H1 (cell line): ENCODE data around the gene VWA1. TPM values are rescaled to one million over a fixed set of nuclear protein-coding genes. Genes with fewer than 3 reads are reported as not detected.

ENCODE experiments used
- CTCF ChIA-PET: fragments of 300-600 bp; sonication (Branson Sonifier 250); formaldehyde crosslinking; loops from one replicate; lab custom pipeline; 2021; ENCODE audit not compliant: partially characterized antibody; lab: Charles Lee
- POLR2A ChIA-PET: fragments of 300-600 bp; sonication (Branson Sonifier 250); formaldehyde crosslinking; loops from one replicate; lab custom pipeline; 2021; ENCODE audit warnings: inconsistent platforms; ENCODE audit not compliant: partially characterized antibody; lab: Charles Lee
- DNase-seq, 2 experiments: peaks; one replicate each; pipeline versions ENCODE4 v3.0.0 to v3.0.0-alpha.2; 2010 to 2022; ENCODE audit warnings: low spot score in 2 of 2, low read depth in 1 of 2, mixed read lengths in 1 of 2
- FAIRE-seq: peaks from 2 replicates; lab custom pipeline; 2011; peaks lifted over from hg19 to GRCh38; lab: Jason Lieb, UNC
- H2AFZ ChIP-seq: 2 replicates; pipeline ENCODE4 v1.8.1; 2012; ENCODE audit warnings: low read length, inconsistent platforms
- H2AK5ac ChIP-seq: 2 replicates; pipeline ENCODE4 v1.6.1; 2013; ENCODE audit warnings: low read depth, low read length
- H2BK120ac ChIP-seq: replicated peaks from 2 replicates; pipeline ENCODE3; 2013; ENCODE audit warnings: low read depth, low read length, inconsistent platforms
- H2BK12ac ChIP-seq: 2 replicates; pipeline ENCODE4 v1.6.1; 2013; ENCODE audit warnings: low read depth, low read length
- H2BK15ac ChIP-seq: 2 replicates; pipeline ENCODE4 v1.6.1; 2013; ENCODE audit warnings: low read length
- H2BK20ac ChIP-seq: 2 replicates; pipeline ENCODE4 v1.6.1; 2013; ENCODE audit warnings: low read length
- H2BK5ac ChIP-seq: 2 replicates; pipeline ENCODE4 v1.6.1; 2013; ENCODE audit warnings: low read depth, low read length
- H3K14ac ChIP-seq: 2 replicates; pipeline ENCODE4 v1.6.1; 2013; ENCODE audit warnings: inconsistent platforms; ENCODE audit not compliant: insufficient read length
- H3K18ac ChIP-seq: 2 replicates; pipeline ENCODE4 v1.6.1; 2013; ENCODE audit warnings: low read length; ENCODE audit errors: extremely low read depth
- H3K23ac ChIP-seq: 2 replicates; pipeline ENCODE4 v1.6.1; 2013; ENCODE audit warnings: inconsistent platforms; ENCODE audit not compliant: insufficient read length
- H3K23me2 ChIP-seq: 2 replicates; pipeline ENCODE4 v1.6.1; 2013; ENCODE audit warnings: low read depth, low read length
- H3K27ac ChIP-seq: 2 replicates; pipeline ENCODE4 v1.6.1; 2011; ENCODE audit warnings: low read depth, low read length, inconsistent platforms
- H3K27me3 ChIP-seq, 4 experiments: replicated peaks in 1 of 4; 1 replicate in 1 of 4; 2 replicates in 3 of 4; pipeline versions ENCODE4 v1.6.1 to v1.8.1; 2011 to 2013; ENCODE audit warnings: low read length in 3 of 4, mild to moderate bottlenecking in 3 of 4, inconsistent platforms in 2 of 4, mixed read lengths in 2 of 4, moderate library complexity in 1 of 4; ENCODE audit not compliant: control insufficient read depth in 3 of 4, insufficient read depth in 3 of 4; ENCODE audit errors: extremely low read depth in 1 of 4
- H3K36me3 ChIP-seq, 4 experiments: 2 replicates each; pipeline versions ENCODE4 v1.6.1 to v1.8.1; 2011 to 2013; ENCODE audit warnings: mild to moderate bottlenecking in 4 of 4, low read length in 3 of 4, moderate library complexity in 2 of 4, control low read depth in 1 of 4, inconsistent platforms in 1 of 4; ENCODE audit not compliant: insufficient read depth in 4 of 4, control insufficient read depth in 2 of 4
- H3K4ac ChIP-seq: replicated peaks from 2 replicates; pipeline ENCODE3; 2013; ENCODE audit warnings: low read length, low read depth, mixed read lengths, inconsistent platforms; ENCODE audit not compliant: insufficient read length
- H3K4me1 ChIP-seq, 4 experiments: replicated peaks in 1 of 4; 1 replicate in 1 of 4; 2 replicates in 3 of 4; pipeline versions ENCODE4 v1.6.1 to v1.8.1; 2011 to 2013; ENCODE audit warnings: low read length in 3 of 4, inconsistent platforms in 2 of 4, mixed read lengths in 1 of 4; ENCODE audit not compliant: insufficient read depth in 4 of 4, control insufficient read depth in 3 of 4
- H3K4me2 ChIP-seq, 2 experiments: 2 replicates each; pipeline versions ENCODE4 v1.6.1 to v1.8.1; 2011 to 2013; ENCODE audit warnings: low read depth in 2 of 2, low read length in 2 of 2, control low read depth in 1 of 2, inconsistent platforms in 1 of 2, mild to moderate bottlenecking in 1 of 2; ENCODE audit not compliant: insufficient read depth in 1 of 2
- H3K4me3 ChIP-seq, 4 experiments: fragments of 200-600, 300-600 bp in 1 of 4; sonication (generic), shearing (Covaris generic), sonication (Bioruptor Twin) in 1 of 4; 2 replicates each; pipeline versions ENCODE4 v1.5.1 to v1.8.1; 2011 to 2016; ENCODE audit warnings: low read length in 4 of 4, low read depth in 3 of 4, control low read depth in 2 of 4, inconsistent platforms in 2 of 4, mild to moderate bottlenecking in 2 of 4, mixed read lengths in 1 of 4, moderate library complexity in 1 of 4; ENCODE audit not compliant: insufficient read depth in 2 of 4; ENCODE audit errors: extremely low read depth in 1 of 4
- H3K56ac ChIP-seq: replicated peaks from 2 replicates; pipeline ENCODE3; 2013; ENCODE audit warnings: low read depth, mild to moderate bottlenecking, mixed read lengths, low read length, inconsistent platforms; ENCODE audit not compliant: insufficient read length
- H3K79me1 ChIP-seq: 2 replicates; pipeline ENCODE4 v1.6.1; 2013; ENCODE audit warnings: low read depth, low read length, control low read depth
- H3K79me2 ChIP-seq, 2 experiments: 2 replicates each; pipeline versions ENCODE4 v1.6.1 to v1.8.1; 2012 to 2013; ENCODE audit warnings: low read length in 2 of 2, mild to moderate bottlenecking in 2 of 2, inconsistent platforms in 1 of 2; ENCODE audit not compliant: insufficient read depth in 2 of 2, control insufficient read depth in 1 of 2
- H3K9ac ChIP-seq, 4 experiments: replicated peaks in 1 of 4; 1 replicate in 1 of 4; 2 replicates in 3 of 4; pipeline versions ENCODE4 v1.6.1 to v1.8.1; 2011 to 2013; ENCODE audit warnings: low read depth in 3 of 4, low read length in 3 of 4, control low read depth in 2 of 4, mild to moderate bottlenecking in 2 of 4, moderate library complexity in 2 of 4, inconsistent platforms in 1 of 4; ENCODE audit errors: extremely low read depth in 1 of 4
- H3K9me3 ChIP-seq, 2 experiments: 2 replicates each; pipeline versions ENCODE4 v1.6.1 to v1.8.1; 2012 to 2013; ENCODE audit warnings: mild to moderate bottlenecking in 2 of 2, moderate library complexity in 2 of 2, control low read depth in 1 of 2, inconsistent platforms in 1 of 2, low read depth in 1 of 2, low read length in 1 of 2, mixed read lengths in 1 of 2; ENCODE audit not compliant: insufficient read depth in 2 of 2
- H4K20me1 ChIP-seq, 2 experiments: replicated peaks in 1 of 2; 2 replicates each; pipeline versions ENCODE3 to v1.8.1; 2011 to 2013; ENCODE audit warnings: inconsistent platforms in 2 of 2, low read length in 2 of 2, mild to moderate bottlenecking in 1 of 2; ENCODE audit not compliant: insufficient read depth in 2 of 2, control insufficient read depth in 1 of 2
- H4K5ac ChIP-seq: 2 replicates; pipeline ENCODE4 v1.6.1; 2013; ENCODE audit warnings: low read length, low read depth, mixed read lengths, inconsistent platforms; ENCODE audit not compliant: insufficient read length
- H4K8ac ChIP-seq: 2 replicates; pipeline ENCODE4 v1.8.0; 2013; ENCODE audit warnings: mild to moderate bottlenecking, moderate library complexity, low read length, inconsistent platforms; ENCODE audit not compliant: insufficient read depth; ENCODE audit errors: extremely low read depth
- H4K91ac ChIP-seq: replicated peaks from 2 replicates; pipeline ENCODE3; 2013; ENCODE audit warnings: low read length, mixed read lengths, inconsistent platforms; ENCODE audit not compliant: insufficient read length
- CBX5 ChIP-seq: fragments of 300-800, 300-1000 bp; sonication (generic); IDR thresholded peaks from 2 replicates; pipeline ENCODE4 v1.7.1; 2016; ENCODE audit warnings: antibody characterized with exemption, low read length, low read depth
- POLR2A ChIP-seq, 2 experiments: IDR thresholded peaks; 1 replicate in 1 of 2; 2 replicates in 1 of 2; pipeline ENCODE4 v1.6.1; 2011; ENCODE audit warnings: low read depth in 2 of 2, low read length in 2 of 2, mild to moderate bottlenecking in 2 of 2; ENCODE audit errors: control extremely low read depth in 1 of 2
- SP4 ChIP-seq: IDR thresholded peaks from 2 replicates; pipeline ENCODE4 v1.6.1; 2012; ENCODE audit warnings: low read length, inconsistent platforms
- WGBS, 2 experiments: shearing (Covaris generic) in 1 of 2; methylation state at CpG; one replicate each; pipeline versions ENCODE4 v1.1.6 to v1.1.7; 2013 to 2015; ENCODE audit warnings: low lambda C conversion rate in 2 of 2, mixed read lengths in 2 of 2, inconsistent platforms in 1 of 2, low coverage in 1 of 2, missing lambda C conversion rate in 1 of 2; ENCODE audit not compliant: insufficient replicate concordance in 2 of 2, insufficient coverage in 1 of 2, insufficient read length in 1 of 2; ENCODE audit errors: extremely low coverage in 1 of 2, missing lambda C conversion rate in 1 of 2; 5-methylcytosine and 5-hydroxymethylcytosine counted together
- polyA plus RNA-seq, 7 experiments: library from polyadenylated mRNA; depleted of rRNA in 3 of 7; stranded (reverse) in 5 of 7; unstranded in 2 of 7; fragments of >200 nt in 5 of 7; fragments of 200-250 nt in 2 of 7; gene quantifications; 1 replicate in 5 of 7; 2 replicates in 1 of 7; 4 replicates in 1 of 7; pipeline versions ENCODE4 v1.2.1 to v1.2.3, GENCODE V29; 2011 to 2013; ENCODE audit warnings: missing spikeins in 2 of 7, mixed read lengths in 2 of 7
- total RNA-seq: library from RNA; stranded (reverse); fragmentation: NEBNext Ultra II Directional; extraction: Animal tissue kit (Norgen Biotek cat#: 25700); gene quantifications from 2 replicates; pipeline ENCODE4 v1.2.1, GENCODE V29; 2021
- TF ChIP-seq, protein P1 (sequence below), 3 experiments: IDR thresholded peaks; 1 replicate in 2 of 3; 2 replicates in 1 of 3; pipeline versions ENCODE4 v1.5.1 to v1.6.1; 2011; ENCODE audit warnings: low read length in 3 of 3, mild to moderate bottlenecking in 3 of 3, inconsistent platforms in 2 of 3, low read depth in 1 of 3, moderate library complexity in 1 of 3; ENCODE audit not compliant: insufficient read depth in 1 of 3; ENCODE audit errors: control extremely low read depth in 1 of 3

The VWA1 gene
- total and polyA plus RNA-seq, 2 of the 8 experiments (the other 6 are each of a cell fraction or from before 2014, with no cell fraction given) = 16.0 to 36.6 TPM

DNA sequence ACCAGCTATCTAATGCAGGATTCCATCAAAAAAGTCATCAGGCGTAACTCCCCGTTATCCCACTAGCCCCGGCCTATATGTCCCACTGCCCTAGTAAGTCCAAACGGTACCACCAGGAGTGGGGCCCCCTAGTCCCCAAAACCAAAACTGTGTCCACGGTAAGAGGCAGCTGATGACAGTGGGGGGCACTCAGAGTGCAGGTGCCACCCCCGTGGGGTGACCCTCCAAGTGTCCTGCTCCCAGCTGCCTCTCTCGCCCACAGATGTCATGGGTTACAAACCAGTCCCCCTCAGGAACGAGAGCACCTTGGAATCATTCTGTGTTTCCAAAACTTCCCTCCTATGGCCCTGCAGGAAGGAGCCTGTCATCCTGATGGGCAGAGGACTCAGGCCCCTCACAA, 49.6 kb upstream of the VWA1 start:
- CTCF ChIA-PET = interaction anchor here (0.8 to 2.7 kb wide), 8 partner anchors 10 to 119 kb away, joined by 3 to 18 read pairs (median 3); partner anchors contain the start of gene CCNL2
- FAIRE-seq = no peak
- POLR2A ChIA-PET = interaction anchor here (0.6 to 33.4 kb wide), 8 partner anchors 2 to 153 kb away, joined by 3 to 719 read pairs (median 4); partner anchors contain the start of genes AURKAIP1, CCNL2 and MRPL20
- TF ChIP-seq, protein P1, sequence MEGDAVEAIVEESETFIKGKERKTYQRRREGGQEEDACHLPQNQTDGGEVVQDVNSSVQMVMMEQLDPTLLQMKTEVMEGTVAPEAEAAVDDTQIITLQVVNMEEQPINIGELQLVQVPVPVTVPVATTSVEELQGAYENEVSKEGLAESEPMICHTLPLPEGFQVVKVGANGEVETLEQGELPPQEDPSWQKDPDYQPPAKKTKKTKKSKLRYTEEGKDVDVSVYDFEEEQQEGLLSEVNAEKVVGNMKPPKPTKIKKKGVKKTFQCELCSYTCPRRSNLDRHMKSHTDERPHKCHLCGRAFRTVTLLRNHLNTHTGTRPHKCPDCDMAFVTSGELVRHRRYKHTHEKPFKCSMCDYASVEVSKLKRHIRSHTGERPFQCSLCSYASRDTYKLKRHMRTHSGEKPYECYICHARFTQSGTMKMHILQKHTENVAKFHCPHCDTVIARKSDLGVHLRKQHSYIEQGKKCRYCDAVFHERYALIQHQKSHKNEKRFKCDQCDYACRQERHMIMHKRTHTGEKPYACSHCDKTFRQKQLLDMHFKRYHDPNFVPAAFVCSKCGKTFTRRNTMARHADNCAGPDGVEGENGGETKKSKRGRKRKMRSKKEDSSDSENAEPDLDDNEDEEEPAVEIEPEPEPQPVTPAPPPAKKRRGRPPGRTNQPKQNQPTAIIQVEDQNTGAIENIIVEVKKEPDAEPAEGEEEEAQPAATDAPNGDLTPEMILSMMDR (IDR thresholded peaks at IDR 0.05; ENCODE audit: control extremely low read depth in 1 of 3, insufficient read depth in 1 of 3, low read depth in 1 of 3, low read length in 3 of 3) = no peak
- TF ChIP-seq SP4 = no peak
- no peak for TF ChIP-seq CBX5
- TF ChIP-seq POLR2A (IDR thresholded peaks at IDR 0.05; ENCODE audit: control extremely low read depth in 1 of 2, low read depth in 2 of 2, low read length in 2 of 2) = no peak; a peak in 1 of 3 replicates

More for the DNA sequence above, 49.6 kb upstream of the VWA1 start:
- Histone ChIP-seq H4K8ac (no peak overlapping the region), H3K36me3 (peaks cover 34 to 58% (median 46%) of the 10 kb centered on the region in 4 experiments), H3K4me1 (no peaks in the 10 kb centered on the region; a peak in 2 of 7 replicates), H3K23ac (no peak overlapping the region), H3K9me3 (no peaks in the 10 kb centered on the region), H3K56ac (no peak overlapping the region), H3K14ac (no peak overlapping the region), H2BK5ac (no peak overlapping the region), H3K9ac (no peak overlapping the region), H3K27ac (no peak overlapping the region), H2BK120ac (no peak overlapping the region), H3K4me3 (no peak overlapping the region), H3K23me2 (peaks cover 2% of the 10 kb centered on the region; the same call in 1 of the 2 replicates), H2BK12ac (no peak overlapping the region), H3K4me2 (no peak overlapping the region), H2AK5ac (no peak overlapping the region), H3K4ac (no peak overlapping the region), H2BK15ac (no peak overlapping the region), H2AFZ (no peak overlapping the region), H3K27me3 (no peaks in the 10 kb centered on the region), H3K79me1 (peaks cover 4% of the 10 kb centered on the region; the same call in 1 of the 2 replicates), H4K20me1 (peaks cover 2 to 12% of the 10 kb centered on the region in 2 experiments), H3K79me2 (no peaks in the 10 kb centered on the region), H4K5ac (no peak overlapping the region), H4K91ac (no peak overlapping the region), H3K18ac (no peak overlapping the region), H2BK20ac (no peak overlapping the region)
- DNase-seq = no peak
- WGBS, 2 experiments = 91% methylated on average over 8 of the region's 8 CpGs; no CpG with 5 or more reads in 1 of the 2 experiments
